HEK293 (cell line): ENCODE results near the gene FAM107A.

Source experiments
- CTCF ChIA-PET: fragments of 350-600 bp; formaldehyde crosslinking; extraction: SDS; loops from one replicate; lab custom pipeline; 2021; ENCODE audit warnings: antibody characterized with exemption; lab: Yijun Ruan, JAX
- POLR2A ChIA-PET: fragments of 300-600 bp; formaldehyde crosslinking; extraction: SDS; loops from one replicate; lab custom pipeline; 2020; ENCODE audit warnings: antibody characterized with exemption, inconsistent platforms; lab: Yijun Ruan, JAX
- H3K27ac ChIP-seq: fragments of 200-500 bp; sonication (Bioruptor generic); 2 replicates; pipeline ENCODE4 v1.5.1; 2014; ENCODE audit warnings: low read depth, low read length, control low read depth, inconsistent platforms; ENCODE audit errors: extremely low read depth
- H3K36me3 ChIP-seq, 2 experiments: fragments of 200-500 bp in 1 of 2; sonication (Bioruptor generic) in 1 of 2; 1 replicate in 1 of 2; 2 replicates in 1 of 2; pipeline ENCODE4 v1.5.1; 2014 to 2017; ENCODE audit warnings: inconsistent platforms in 2 of 2, low read length in 2 of 2; ENCODE audit not compliant: control insufficient read depth in 2 of 2, insufficient read depth in 1 of 2
- H3K4me1 ChIP-seq: fragments of 200-500 bp; sonication (Bioruptor generic); 2 replicates; pipeline ENCODE4 v1.5.1; 2014; ENCODE audit warnings: mild to moderate bottlenecking, low read length, inconsistent platforms; ENCODE audit not compliant: control insufficient read depth, insufficient read depth
- H3K4me3 ChIP-seq: 2 replicates; pipeline ENCODE4 v1.5.1; 2011; ENCODE audit warnings: low read depth, mild to moderate bottlenecking, control low read depth, low read length, moderate library complexity
- H3K9me3 ChIP-seq: fragments of 200-500 bp; sonication (Bioruptor generic); 2 replicates; pipeline ENCODE4 v1.5.1; 2014; ENCODE audit warnings: low read depth, low read length, inconsistent platforms; ENCODE audit not compliant: control insufficient read depth, insufficient read depth
- FEZF1 ChIP-seq: fragments of 450-650 bp; formaldehyde crosslinking; IDR thresholded peaks from 2 replicates; pipeline ENCODE4 v1.5.1; 2016; ENCODE audit warnings: missing biosample characterization, missing genetic modification characterization
- GLIS2 ChIP-seq: fragments of 450-650 bp; formaldehyde crosslinking; IDR thresholded peaks from 2 replicates; pipeline ENCODE4 v1.5.1; 2016; ENCODE audit warnings: missing biosample characterization, missing genetic modification characterization
- KLF8 ChIP-seq: fragments of 450-650 bp; formaldehyde crosslinking; IDR thresholded peaks from 2 replicates; pipeline ENCODE4 v1.5.1; 2016; ENCODE audit warnings: missing biosample characterization, missing genetic modification characterization
- MZF1 ChIP-seq: fragments of 450-650 bp; formaldehyde crosslinking; IDR thresholded peaks from 2 replicates; pipeline ENCODE4 v1.5.1; 2017; ENCODE audit warnings: missing biosample characterization, missing genetic modification characterization, borderline replicate concordance
- REPIN1 ChIP-seq: fragments of 450-650 bp; formaldehyde crosslinking; IDR thresholded peaks from 2 replicates; pipeline ENCODE4 v1.5.1; 2017; ENCODE audit warnings: missing biosample characterization, missing genetic modification characterization, low read depth
- SP3 ChIP-seq: fragments of 450-650 bp; formaldehyde crosslinking; IDR thresholded peaks from 2 replicates; pipeline ENCODE4 v1.5.1; 2016; ENCODE audit warnings: missing biosample characterization, missing genetic modification characterization
- TRIM28 ChIP-seq: IDR thresholded peaks from 2 replicates; pipeline ENCODE4 v1.6.1; 2011; ENCODE audit warnings: low read length, control low read depth, borderline replicate concordance
- YY1 ChIP-seq: fragments of 450-650 bp; formaldehyde crosslinking; IDR thresholded peaks from 2 replicates; pipeline ENCODE4 v1.5.1; 2018; ENCODE audit warnings: missing biosample characterization, missing genetic modification characterization
- ZNF112 ChIP-seq: fragments of 450-650 bp; formaldehyde crosslinking; IDR thresholded peaks from 2 replicates; pipeline ENCODE4 v1.5.0; 2017; ENCODE audit warnings: missing biosample characterization, missing genetic modification characterization
- ZNF121 ChIP-seq: fragments of 450-650 bp; formaldehyde crosslinking; IDR thresholded peaks from 2 replicates; pipeline ENCODE4 v1.5.1; 2016; ENCODE audit warnings: missing biosample characterization, missing genetic modification characterization
- ZNF132 ChIP-seq: fragments of 450-650 bp; formaldehyde crosslinking; IDR thresholded peaks from 2 replicates; pipeline ENCODE4 v1.5.1; 2017; ENCODE audit warnings: missing biosample characterization, missing genetic modification characterization, borderline replicate concordance
- ZNF16 ChIP-seq: fragments of 450-650 bp; formaldehyde crosslinking; IDR thresholded peaks from 2 replicates; pipeline ENCODE4 v1.5.1; 2016; ENCODE audit warnings: low read depth, missing biosample characterization, missing genetic modification characterization
- ZNF175 ChIP-seq: fragments of 450-650 bp; formaldehyde crosslinking; IDR thresholded peaks from 2 replicates; pipeline ENCODE4 v1.5.1; 2016; ENCODE audit warnings: missing biosample characterization, missing genetic modification characterization
- ZNF184 ChIP-seq: fragments of 450-650 bp; IDR thresholded peaks from 2 replicates; pipeline ENCODE4 v1.5.1; 2018; ENCODE audit warnings: missing biosample characterization, mild to moderate bottlenecking, missing genetic modification characterization
- ZNF2 ChIP-seq: fragments of 450-650 bp; formaldehyde crosslinking; IDR thresholded peaks from 2 replicates; pipeline ENCODE4 v1.5.1; 2016; ENCODE audit warnings: missing biosample characterization, missing genetic modification characterization
- ZNF302 ChIP-seq: fragments of 450-650 bp; formaldehyde crosslinking; IDR thresholded peaks from 2 replicates; pipeline ENCODE4 v1.5.1; 2016; ENCODE audit warnings: missing biosample characterization, missing genetic modification characterization, low read depth
- ZNF341 ChIP-seq: fragments of 450-650 bp; formaldehyde crosslinking; IDR thresholded peaks from 2 replicates; pipeline ENCODE4; 2016; ENCODE audit warnings: low read depth, missing biosample characterization, missing genetic modification characterization
- ZNF366 ChIP-seq: fragments of 450-650 bp; formaldehyde crosslinking; conservative IDR thresholded peaks from 2 replicates; pipeline ENCODE4 v1.5.1; 2016; ENCODE audit warnings: missing biosample characterization, missing genetic modification characterization
- ZNF394 ChIP-seq: fragments of 450-650 bp; formaldehyde crosslinking; IDR thresholded peaks from 2 replicates; pipeline ENCODE4 v1.5.1; 2016; ENCODE audit warnings: missing biosample characterization, missing genetic modification characterization, mild to moderate bottlenecking, moderate library complexity, borderline replicate concordance
- ZNF510 ChIP-seq: fragments of 450-650 bp; formaldehyde crosslinking; IDR thresholded peaks from 2 replicates; pipeline ENCODE4 v1.5.1; 2018; ENCODE audit warnings: mild to moderate bottlenecking, missing genetic modification characterization, missing biosample characterization; ENCODE audit not compliant: insufficient replicate concordance
- ZNF560 ChIP-seq: fragments of 450-650 bp; formaldehyde crosslinking; IDR thresholded peaks from 2 replicates; pipeline ENCODE4 v1.5.1; 2017; ENCODE audit warnings: missing biosample characterization, missing genetic modification characterization, borderline replicate concordance
- TF ChIP-seq, protein P1 (sequence below): fragments of 450-650 bp; formaldehyde crosslinking; IDR thresholded peaks from 2 replicates; pipeline ENCODE4 v1.5.1; 2016; ENCODE audit warnings: missing biosample characterization, missing genetic modification characterization
- TF ChIP-seq, protein P2 (sequence below): fragments of 450-650 bp; formaldehyde crosslinking; IDR thresholded peaks from 2 replicates; pipeline ENCODE4 v1.5.1; 2016; ENCODE audit warnings: missing biosample characterization, missing genetic modification characterization
- TF ChIP-seq, protein P3 (sequence below): fragments of 450-650 bp; formaldehyde crosslinking; IDR thresholded peaks from 2 replicates; pipeline ENCODE4 v1.5.1; 2016; ENCODE audit warnings: missing biosample characterization, missing genetic modification characterization
- TF ChIP-seq, protein P4 (sequence below): fragments of 450-650 bp; formaldehyde crosslinking; IDR thresholded peaks from 2 replicates; pipeline ENCODE4 v1.5.0; 2017; ENCODE audit warnings: missing biosample characterization, missing genetic modification characterization, borderline replicate concordance

Gene FAM107A

DNA sequence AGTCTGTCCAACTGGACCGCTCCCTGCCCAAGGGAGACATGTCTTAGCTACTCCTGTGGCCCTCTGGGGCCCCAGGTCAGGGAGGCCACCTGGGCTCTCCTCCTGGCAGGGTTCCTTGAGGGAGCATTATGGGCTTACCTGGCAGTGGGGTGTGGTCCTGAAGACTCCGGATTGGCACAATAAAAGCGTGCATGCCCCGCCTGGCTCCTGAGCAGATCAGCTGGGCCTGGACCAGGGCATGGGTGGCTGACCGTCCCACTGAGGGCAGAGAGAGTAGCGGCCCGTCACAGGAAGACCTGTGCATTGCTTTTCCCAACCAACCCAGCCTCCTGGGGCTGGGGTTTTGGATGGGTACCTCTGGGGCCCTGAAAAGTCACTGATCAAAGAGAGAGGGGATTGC is 45.6 kb downstream of the FAM107A start:
- TF ChIP-seq, protein P1, sequence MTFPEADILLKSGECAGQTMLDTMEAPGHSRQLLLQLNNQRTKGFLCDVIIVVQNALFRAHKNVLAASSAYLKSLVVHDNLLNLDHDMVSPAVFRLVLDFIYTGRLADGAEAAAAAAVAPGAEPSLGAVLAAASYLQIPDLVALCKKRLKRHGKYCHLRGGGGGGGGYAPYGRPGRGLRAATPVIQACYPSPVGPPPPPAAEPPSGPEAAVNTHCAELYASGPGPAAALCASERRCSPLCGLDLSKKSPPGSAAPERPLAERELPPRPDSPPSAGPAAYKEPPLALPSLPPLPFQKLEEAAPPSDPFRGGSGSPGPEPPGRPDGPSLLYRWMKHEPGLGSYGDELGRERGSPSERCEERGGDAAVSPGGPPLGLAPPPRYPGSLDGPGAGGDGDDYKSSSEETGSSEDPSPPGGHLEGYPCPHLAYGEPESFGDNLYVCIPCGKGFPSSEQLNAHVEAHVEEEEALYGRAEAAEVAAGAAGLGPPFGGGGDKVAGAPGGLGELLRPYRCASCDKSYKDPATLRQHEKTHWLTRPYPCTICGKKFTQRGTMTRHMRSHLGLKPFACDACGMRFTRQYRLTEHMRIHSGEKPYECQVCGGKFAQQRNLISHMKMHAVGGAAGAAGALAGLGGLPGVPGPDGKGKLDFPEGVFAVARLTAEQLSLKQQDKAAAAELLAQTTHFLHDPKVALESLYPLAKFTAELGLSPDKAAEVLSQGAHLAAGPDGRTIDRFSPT = no peak
- no peak for TF ChIP-seq FEZF1 (tag by site-specific recombination)
- TF ChIP-seq ZNF394 (tag by site-specific recombination) = no peak
- TF ChIP-seq, protein P2, sequence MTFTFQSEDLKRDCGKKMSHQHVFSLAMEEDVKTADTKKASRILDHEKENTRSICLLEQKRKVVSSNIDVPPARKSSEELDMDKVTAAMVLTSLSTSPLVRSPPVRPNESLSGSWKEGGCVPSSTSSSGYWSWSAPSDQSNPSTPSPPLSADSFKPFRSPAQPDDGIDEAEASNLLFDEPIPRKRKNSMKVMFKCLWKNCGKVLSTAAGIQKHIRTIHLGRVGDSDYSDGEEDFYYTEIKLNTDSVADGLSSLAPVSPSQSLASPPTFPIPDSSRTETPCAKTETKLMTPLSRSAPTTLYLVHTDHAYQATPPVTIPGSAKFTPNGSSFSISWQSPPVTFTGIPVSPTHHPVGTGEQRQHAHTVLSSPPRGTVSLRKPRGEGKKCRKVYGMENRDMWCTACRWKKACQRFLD (tag by site-specific recombination) = no peak
- no peak for TF ChIP-seq ZNF132 (tag by site-specific recombination)
- no peak for TF ChIP-seq ZNF16
- TF ChIP-seq GLIS2 (tag by site-specific recombination) = no peak
- TF ChIP-seq KLF8 (tag by site-specific recombination) = no peak
- no peak for TF ChIP-seq ZNF510
- no peak for TF ChIP-seq SP3
- no peak for TF ChIP-seq MZF1 (tag by site-specific recombination)
- no peak for TF ChIP-seq YY1 (tag by site-specific recombination)
- no peak for TF ChIP-seq ZNF2 (tag by site-specific recombination)
- TF ChIP-seq, all 188 proteins: peak for 0
- H3K9me3 ChIP-seq = no peaks in the 10 kb centered on the region
- no peaks in the 10 kb centered on the region for H3K36me3 ChIP-seq
- H3K4me3 ChIP-seq = no peak overlapping the region
- ChIA-PET POLR2A (interaction anchor here (0.5 kb wide), 1 partner anchor 221 kb away, joined by 5 read pairs; no protein-coding TSS in a partner anchor), CTCF (interaction anchor here (0.6 to 1.7 kb wide), 18 partner anchors 10 to 1371 kb away, joined by 3 to 12 read pairs (median 4); partner anchors contain the start of genes HTD2, KCTD6 and RPP14)
- no peaks in the 10 kb centered on the region; the same call in 1 of the 2 replicates for H3K4me1 ChIP-seq
- H3K27ac ChIP-seq = no peak overlapping the region

DNA sequence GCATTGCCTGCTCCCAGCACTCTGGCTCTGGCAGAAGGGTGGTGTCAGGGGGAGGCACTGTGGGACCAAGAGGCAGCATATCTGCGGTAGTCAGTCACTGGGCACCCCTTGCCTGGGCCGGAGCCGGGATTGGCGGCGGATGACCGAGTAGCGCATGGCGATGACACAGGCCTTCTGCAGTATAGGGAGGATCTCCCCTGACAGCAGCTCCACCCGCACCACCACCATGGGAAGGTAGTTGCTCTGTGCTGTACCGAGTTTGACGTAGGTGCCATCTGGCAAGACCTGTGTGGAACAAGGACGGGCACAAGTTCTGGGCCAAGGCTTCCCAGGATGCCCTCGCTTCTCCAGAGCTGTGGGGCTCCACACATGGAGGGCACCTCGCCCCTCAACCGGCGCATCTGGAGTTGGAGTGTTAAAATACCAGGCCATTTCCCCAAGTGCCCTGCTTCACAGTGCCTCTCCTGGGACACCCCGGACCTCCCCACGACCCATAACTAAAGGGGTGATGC is 46.8 kb downstream of the FAM107A start:
- H3K4me3 ChIP-seq = no peak overlapping the region
- no peaks in the 10 kb centered on the region; the same call in 1 of the 2 replicates for H3K4me1 ChIP-seq
- no peak overlapping the region for H3K27ac ChIP-seq
- ChIA-PET POLR2A (no interaction called here), CTCF (interaction anchor here (1.1 to 2.5 kb wide), 5 partner anchors 7 to 343 kb away, joined by 3 to 14 read pairs (median 6); partner anchors contain the start of gene ACOX2)
- H3K36me3 ChIP-seq = no peaks in the 10 kb centered on the region
- H3K9me3 ChIP-seq = no peaks in the 10 kb centered on the region
- TF ChIP-seq ZNF560 (tag by site-specific recombination) (no peak), ZNF184 (tag by site-specific recombination) (no peak), ZNF302 (tag by site-specific recombination) (no peak), TRIM28 (no peak), ZNF341 (tag by site-specific recombination) (no peak), ZNF366 (no peak), ZNF175 (tag by site-specific recombination) (no peak), ZNF112 (tag by site-specific recombination) (no peak), REPIN1 (tag by site-specific recombination) (no peak), ZNF121 (tag by site-specific recombination) (no peak)
- TF ChIP-seq, protein P3, sequence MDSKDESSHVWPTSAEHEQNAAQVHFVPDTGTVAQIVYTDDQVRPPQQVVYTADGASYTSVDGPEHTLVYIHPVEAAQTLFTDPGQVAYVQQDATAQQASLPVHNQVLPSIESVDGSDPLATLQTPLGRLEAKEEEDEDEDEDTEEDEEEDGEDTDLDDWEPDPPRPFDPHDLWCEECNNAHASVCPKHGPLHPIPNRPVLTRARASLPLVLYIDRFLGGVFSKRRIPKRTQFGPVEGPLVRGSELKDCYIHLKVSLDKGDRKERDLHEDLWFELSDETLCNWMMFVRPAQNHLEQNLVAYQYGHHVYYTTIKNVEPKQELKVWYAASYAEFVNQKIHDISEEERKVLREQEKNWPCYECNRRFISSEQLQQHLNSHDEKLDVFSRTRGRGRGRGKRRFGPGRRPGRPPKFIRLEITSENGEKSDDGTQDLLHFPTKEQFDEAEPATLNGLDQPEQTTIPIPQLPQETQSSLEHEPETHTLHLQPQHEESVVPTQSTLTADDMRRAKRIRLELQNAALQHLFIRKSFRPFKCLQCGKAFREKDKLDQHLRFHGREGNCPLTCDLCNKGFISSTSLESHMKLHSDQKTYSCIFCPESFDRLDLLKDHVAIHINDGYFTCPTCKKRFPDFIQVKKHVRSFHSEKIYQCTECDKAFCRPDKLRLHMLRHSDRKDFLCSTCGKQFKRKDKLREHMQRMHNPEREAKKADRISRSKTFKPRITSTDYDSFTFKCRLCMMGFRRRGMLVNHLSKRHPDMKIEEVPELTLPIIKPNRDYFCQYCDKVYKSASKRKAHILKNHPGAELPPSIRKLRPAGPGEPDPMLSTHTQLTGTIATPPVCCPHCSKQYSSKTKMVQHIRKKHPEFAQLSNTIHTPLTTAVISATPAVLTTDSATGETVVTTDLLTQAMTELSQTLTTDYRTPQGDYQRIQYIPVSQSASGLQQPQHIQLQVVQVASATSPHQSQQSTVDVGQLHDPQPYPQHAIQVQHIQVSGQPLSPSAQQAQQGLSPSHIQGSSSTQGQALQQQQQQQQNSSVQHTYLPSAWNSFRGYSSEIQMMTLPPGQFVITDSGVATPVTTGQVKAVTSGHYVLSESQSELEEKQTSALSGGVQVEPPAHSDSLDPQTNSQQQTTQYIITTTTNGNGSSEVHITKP (tag by site-specific recombination) = no peak
- TF ChIP-seq, protein P4, sequence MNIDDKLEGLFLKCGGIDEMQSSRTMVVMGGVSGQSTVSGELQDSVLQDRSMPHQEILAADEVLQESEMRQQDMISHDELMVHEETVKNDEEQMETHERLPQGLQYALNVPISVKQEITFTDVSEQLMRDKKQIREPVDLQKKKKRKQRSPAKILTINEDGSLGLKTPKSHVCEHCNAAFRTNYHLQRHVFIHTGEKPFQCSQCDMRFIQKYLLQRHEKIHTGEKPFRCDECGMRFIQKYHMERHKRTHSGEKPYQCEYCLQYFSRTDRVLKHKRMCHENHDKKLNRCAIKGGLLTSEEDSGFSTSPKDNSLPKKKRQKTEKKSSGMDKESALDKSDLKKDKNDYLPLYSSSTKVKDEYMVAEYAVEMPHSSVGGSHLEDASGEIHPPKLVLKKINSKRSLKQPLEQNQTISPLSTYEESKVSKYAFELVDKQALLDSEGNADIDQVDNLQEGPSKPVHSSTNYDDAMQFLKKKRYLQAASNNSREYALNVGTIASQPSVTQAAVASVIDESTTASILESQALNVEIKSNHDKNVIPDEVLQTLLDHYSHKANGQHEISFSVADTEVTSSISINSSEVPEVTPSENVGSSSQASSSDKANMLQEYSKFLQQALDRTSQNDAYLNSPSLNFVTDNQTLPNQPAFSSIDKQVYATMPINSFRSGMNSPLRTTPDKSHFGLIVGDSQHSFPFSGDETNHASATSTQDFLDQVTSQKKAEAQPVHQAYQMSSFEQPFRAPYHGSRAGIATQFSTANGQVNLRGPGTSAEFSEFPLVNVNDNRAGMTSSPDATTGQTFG = no peak
- TF ChIP-seq, protein P2 (tag by site-specific recombination) = no peak
